HL-60 (cell line): Measurements from ENCODE around the gene LEF1.

Experiments used
- GABPA ChIP-seq: IDR thresholded peaks from 2 replicates; pipeline ENCODE4 v1.6.1; 2012; ENCODE audit warnings: low read depth
- POLR2AphosphoS5 ChIP-seq: IDR thresholded peaks from 2 replicates; pipeline ENCODE4 v1.6.1; 2012; ENCODE audit warnings: low read depth
- TF ChIP-seq, protein P1 (sequence below): IDR thresholded peaks from one replicate; pipeline ENCODE4 v1.5.1; 2011; ENCODE audit warnings: low read length, control low read depth, inconsistent platforms; ENCODE audit not compliant: insufficient read depth
- TF ChIP-seq, protein P2 (sequence below): IDR thresholded peaks from 2 replicates; pipeline ENCODE4 v1.6.1; 2012; ENCODE audit warnings: low read depth; ENCODE audit not compliant: insufficient replicate concordance

DNA sequence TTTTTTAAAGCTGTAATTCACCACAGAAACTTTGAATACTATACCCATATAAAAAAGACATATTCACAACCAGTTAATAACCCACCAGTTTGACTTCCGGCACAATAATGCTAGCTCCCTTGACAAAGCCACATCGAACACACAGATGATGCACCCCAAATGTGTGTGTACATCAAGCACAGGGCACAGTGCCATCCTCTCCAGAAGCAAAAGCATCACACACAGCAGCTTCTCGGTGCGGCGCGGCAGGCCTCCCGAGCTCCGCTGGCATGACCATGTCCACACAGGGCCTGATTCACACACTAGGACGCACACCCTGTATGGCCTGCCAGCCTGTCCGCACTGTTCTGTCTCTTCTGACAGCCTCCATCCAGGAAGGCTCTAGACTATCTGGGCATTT, 88.0 kb downstream of the LEF1 start:
- TF ChIP-seq, protein P1, sequence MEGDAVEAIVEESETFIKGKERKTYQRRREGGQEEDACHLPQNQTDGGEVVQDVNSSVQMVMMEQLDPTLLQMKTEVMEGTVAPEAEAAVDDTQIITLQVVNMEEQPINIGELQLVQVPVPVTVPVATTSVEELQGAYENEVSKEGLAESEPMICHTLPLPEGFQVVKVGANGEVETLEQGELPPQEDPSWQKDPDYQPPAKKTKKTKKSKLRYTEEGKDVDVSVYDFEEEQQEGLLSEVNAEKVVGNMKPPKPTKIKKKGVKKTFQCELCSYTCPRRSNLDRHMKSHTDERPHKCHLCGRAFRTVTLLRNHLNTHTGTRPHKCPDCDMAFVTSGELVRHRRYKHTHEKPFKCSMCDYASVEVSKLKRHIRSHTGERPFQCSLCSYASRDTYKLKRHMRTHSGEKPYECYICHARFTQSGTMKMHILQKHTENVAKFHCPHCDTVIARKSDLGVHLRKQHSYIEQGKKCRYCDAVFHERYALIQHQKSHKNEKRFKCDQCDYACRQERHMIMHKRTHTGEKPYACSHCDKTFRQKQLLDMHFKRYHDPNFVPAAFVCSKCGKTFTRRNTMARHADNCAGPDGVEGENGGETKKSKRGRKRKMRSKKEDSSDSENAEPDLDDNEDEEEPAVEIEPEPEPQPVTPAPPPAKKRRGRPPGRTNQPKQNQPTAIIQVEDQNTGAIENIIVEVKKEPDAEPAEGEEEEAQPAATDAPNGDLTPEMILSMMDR: no peak
- TF ChIP-seq POLR2AphosphoS5 (no peak), GABPA (no peak)
- TF ChIP-seq, protein P2, sequence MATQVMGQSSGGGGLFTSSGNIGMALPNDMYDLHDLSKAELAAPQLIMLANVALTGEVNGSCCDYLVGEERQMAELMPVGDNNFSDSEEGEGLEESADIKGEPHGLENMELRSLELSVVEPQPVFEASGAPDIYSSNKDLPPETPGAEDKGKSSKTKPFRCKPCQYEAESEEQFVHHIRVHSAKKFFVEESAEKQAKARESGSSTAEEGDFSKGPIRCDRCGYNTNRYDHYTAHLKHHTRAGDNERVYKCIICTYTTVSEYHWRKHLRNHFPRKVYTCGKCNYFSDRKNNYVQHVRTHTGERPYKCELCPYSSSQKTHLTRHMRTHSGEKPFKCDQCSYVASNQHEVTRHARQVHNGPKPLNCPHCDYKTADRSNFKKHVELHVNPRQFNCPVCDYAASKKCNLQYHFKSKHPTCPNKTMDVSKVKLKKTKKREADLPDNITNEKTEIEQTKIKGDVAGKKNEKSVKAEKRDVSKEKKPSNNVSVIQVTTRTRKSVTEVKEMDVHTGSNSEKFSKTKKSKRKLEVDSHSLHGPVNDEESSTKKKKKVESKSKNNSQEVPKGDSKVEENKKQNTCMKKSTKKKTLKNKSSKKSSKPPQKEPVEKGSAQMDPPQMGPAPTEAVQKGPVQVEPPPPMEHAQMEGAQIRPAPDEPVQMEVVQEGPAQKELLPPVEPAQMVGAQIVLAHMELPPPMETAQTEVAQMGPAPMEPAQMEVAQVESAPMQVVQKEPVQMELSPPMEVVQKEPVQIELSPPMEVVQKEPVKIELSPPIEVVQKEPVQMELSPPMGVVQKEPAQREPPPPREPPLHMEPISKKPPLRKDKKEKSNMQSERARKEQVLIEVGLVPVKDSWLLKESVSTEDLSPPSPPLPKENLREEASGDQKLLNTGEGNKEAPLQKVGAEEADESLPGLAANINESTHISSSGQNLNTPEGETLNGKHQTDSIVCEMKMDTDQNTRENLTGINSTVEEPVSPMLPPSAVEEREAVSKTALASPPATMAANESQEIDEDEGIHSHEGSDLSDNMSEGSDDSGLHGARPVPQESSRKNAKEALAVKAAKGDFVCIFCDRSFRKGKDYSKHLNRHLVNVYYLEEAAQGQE: no peak
